HG02885 (cell line): ENCODE results near the gene AMDHD2.
"Not testable (repeated sequence)": the region's sequence is repeated elsewhere in the genome, so short reads cannot be mapped to it uniquely, and the experiment has no call there.

Experiments
- ATAC-seq: cut with Tn5 transposase; IDR thresholded peaks from one replicate; pipeline ENCODE4 v1.9.1; 2021; ENCODE audit warnings: mild to moderate bottlenecking; ENCODE audit not compliant: unreplicated experiment, poor library complexity

Gene AMDHD2

DNA sequence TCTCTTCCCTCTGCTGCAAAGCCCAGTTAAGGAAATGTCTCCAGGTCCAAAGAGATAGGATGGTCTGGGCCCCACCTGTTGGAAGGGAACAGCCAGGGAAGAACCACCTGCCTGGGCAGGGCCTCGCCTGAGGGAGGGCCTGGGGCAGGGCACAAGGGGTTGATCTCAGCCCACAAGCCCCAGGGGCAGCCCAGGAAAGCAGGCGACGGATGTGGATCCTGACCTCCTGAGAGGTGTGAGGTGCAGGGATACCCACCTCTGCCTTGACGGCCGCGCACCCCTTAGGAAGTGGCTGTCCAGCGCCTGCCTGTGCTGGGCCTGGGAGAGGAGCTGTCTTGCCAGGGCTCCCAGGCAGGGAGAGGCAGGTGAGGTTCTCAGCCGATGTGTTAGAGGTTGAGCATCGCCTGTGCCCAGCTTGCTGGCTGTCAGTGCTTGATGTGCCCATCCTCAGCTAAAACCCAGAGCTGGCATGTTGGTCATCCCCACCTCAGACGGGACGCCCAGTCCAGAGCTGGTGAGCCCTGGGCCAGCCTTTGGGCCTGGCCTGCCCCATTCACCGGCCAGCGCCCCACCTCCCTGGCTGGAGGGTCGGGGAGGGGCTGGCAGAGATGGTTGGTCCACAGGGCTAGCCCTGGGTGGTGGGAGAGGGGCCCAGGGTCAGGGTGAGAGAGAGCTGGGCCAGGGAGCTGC lies 10.6 kb downstream of the AMDHD2 start:
- no peak for ATAC-seq

- ATAC-seq: no peak
Observed at GRCh38 chr16:2531371-2531695, 11.2 kb downstream of the AMDHD2 start, which contains the start of gene CEMP1. Gene CEMP1 (minus strand): TSS chr16:2531408. CDS start chr16:2531073, 335 bp downstream.

GRCh38 chr16:2531696-2532493 lies 11.7 kb downstream of the AMDHD2 start:
- ATAC-seq: peak; percentile 89

GRCh38 chr16:2532494-2533141 lies 12.4 kb downstream of the AMDHD2 start:
- no peak for ATAC-seq

DNA sequence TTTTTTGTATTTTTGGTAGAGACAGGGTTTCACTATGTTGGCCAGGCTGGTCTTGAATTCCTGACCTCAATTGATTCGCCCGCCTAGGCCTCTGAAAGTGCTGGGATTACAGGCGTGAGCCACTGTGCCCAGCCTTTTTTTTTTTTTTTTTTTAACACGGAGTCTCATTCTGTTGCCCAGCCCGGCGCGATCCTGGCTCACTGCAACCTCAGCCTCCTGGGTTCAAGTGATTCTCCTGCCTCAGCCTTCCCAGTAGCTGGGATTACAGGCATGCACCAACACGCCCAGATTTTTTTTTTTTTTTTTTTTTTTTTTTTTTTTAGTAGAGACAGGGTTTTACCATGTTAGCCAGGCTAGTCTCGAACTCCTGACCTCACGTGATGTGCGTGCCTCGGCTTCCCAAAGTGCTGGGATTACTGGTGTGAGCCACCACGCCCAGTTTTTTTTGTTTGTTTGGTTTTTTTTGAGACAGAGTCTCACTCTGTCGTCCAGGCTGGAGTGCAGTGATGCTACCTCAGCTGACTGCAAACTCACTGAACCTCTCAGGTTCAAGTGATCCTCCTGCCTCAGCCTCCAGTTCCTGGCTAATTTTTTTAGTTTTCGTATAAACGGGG lies 13.1 kb downstream of the AMDHD2 start:
- not testable (repeated sequence) for ATAC-seq

DNA sequence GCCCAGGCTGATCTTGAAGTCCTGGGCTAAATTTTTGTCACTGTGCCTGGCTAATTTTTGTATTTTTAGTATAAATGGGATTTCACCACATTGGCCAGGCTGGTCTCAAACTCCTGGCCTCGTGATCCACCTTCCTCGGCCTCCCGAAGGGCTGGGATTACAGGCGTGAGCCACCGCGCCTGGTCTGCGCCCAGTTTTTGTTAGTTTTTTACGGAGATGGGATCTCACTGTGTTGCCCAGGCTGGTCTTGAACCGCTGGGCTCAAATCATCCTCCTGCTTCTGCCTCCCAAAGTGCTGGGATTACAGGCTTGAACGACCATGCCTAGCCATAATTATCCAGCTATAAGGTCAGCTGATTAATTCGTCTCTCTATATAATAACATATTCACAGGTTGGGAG lies 13.7 kb downstream of the AMDHD2 start:
- no peak for ATAC-seq

GRCh38 chr16:2534335-2534734 lies 14.2 kb downstream of the AMDHD2 start:
- not testable (repeated sequence) for ATAC-seq

- ATAC-seq: no peak
Observed at GRCh38 chr16:2535625-2536013, 15.4 kb downstream of the AMDHD2 start.

DNA sequence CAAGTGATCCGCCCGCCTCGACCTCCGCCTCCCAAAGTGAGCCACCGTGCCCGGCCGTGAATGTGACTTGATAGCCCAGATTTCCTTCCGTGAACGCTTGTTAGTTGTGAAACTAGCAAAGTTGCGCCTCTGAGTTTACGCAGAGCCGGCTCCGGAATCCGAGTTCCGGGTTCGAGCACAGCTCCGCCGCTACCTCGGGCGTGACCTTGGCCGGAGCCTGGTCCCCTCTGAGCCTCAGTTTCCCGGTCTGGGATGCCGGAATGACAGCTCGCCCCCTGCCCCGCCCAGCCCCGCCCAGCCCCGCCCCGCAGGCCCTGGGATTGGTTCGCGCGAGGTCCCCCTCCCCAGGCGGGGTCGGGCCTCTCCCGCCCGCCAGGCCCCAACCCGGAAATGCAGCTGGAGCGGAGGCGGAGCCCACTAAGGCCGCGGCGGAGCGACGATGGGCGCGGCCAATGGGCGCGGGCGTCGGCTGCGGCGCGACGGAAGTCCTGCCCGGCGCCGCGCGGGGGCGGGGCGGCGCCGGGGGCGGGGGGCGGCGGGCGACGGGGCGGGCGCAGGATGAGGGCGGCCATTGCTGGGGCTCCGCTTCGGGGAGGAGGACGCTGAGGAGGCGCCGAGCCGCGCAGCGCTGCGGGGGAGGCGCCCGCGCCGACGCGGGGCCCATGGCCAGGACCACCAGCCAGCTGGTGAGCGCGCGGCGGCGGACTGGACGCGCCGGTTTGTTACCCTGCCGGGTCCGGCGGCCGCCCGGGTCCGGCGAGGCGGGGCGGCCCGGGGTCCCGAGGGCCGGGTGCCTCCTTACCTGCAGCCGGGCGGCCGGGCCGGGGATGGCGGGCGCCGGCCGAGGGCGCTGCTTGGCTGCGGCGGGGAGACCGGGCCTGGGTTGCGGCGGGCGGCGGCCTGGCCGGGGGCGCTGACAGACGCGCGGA lies 17.5 kb downstream of the AMDHD2 start, which contains the start of gene PDPK1:
PDPK1 (plus strand) TSS at position 571 of the 929 bp plus-strand sequence; CDS start at position 663, 92 bp downstream.
- peak; percentile 86 for ATAC-seq

DNA sequence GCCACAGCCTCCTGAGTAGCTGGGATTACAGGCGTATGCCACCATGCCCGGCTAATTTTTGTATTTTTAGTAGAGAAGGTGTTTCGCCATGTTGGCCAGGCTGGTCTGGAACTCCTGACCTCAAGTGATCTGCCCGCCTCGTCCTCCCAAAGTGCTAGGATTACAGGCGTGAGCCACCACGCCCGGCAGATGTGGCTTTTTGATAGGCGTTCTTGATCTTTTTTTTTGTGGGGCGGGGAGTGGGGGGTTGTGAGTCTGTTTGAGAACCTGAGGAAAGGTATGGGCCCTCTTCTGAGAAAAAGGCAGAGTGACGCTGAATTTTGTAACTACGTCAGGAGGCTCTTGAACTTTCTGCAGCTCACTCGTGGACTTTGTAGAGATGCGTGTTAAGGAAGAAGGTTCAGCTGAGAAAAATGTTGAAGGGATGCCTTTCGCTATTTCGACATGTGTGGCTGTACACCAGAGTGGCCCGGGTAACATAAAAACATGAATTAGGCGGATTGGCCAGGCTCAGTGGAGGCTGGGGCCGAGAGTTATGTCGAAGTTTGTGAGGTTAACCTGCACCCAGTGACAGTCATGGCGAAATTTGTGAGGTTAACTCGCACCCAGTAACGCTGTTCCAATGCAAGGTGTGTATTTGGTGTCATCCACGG lies 19.1 kb downstream of the AMDHD2 start:
- not testable (repeated sequence) for ATAC-seq

- not testable (repeated sequence) for ATAC-seq
Observed at GRCh38 chr16:2539845-2540458, 19.8 kb downstream of the AMDHD2 start.

- ATAC-seq: not testable (repeated sequence)
Observed at GRCh38 chr16:2540912-2541311, 20.7 kb downstream of the AMDHD2 start.

DNA sequence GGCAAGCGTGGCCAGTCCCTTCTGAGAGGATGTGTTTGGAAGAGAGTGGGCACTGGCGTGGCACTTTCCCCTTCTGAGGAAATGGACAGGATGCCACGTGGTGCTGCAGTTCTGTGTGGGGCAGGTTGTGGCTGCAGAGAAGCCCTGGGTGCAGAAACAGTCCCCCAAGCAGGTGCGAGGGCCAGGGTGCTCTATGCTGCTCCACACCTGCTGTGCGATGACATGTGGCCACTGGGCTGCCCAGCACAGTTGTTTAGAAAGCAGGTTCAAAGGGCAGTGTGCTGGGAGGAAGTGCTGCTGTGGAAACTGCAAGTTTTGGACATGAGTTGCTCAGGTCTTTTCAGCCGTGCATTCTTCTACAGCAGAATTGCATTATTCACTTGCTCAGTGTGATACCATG lies 21.2 kb downstream of the AMDHD2 start:
- not testable (repeated sequence) for ATAC-seq

GRCh38 chr16:2543771-2544170 lies 23.6 kb downstream of the AMDHD2 start:
- ATAC-seq: not testable (repeated sequence)

DNA sequence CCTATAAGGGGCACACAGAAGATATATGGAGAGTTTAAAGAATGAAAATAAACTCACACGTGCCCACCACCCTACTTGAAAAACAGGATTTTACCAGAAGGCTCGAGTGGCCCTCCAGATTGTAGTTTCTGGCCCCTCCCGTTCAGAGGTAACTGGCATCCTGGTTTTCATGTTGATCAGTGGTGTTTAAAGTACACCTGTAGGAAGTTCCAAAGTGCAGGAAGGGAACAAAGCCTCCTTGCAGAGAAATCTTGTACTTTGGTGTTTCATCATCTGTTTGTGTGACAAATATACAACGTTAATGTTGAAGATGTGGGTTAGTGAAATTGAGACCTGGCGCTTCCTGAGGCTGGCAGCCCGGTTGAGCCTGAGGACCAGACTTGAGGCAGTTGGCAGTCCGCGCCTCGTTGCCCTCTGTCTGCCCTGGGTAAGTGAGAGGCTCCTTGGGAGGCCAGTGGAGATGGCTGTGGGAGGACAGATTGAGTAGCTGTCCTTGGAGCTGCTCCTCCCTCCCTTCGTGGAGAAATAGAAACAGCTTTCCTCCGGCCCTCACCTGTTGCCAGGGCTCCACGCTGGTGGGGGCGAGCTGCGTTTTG lies 30.2 kb downstream of the AMDHD2 start:
- not testable (repeated sequence) for ATAC-seq

DNA sequence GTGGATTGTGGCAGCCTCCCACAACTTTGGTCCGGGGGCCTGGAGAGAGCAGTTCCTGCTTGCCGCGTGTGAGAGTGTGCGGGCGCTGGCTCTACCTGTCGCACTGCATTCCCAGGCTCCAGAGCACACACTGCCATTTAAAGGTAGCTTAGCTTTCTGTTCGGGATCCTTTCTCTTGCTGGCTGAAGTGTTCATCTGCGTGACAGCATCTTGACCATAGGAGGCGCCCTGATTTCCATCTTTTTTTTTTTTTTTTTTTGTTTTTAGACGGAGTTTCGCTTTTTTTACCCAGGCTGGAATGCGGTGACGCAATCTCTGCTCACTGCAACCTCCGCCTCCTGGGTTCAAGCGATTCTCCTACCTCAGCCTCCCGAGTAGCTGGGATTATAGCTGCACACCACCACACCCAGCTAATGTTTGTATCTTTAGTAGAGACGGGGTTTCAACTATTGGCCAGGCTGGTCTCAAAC lies 31.3 kb downstream of the AMDHD2 start:
- ATAC-seq: not testable (repeated sequence)

GRCh38 chr16:2554709-2555425 lies 34.7 kb downstream of the AMDHD2 start:
- ATAC-seq: not testable (repeated sequence)
